ENCODE results near the gene IL27RA.

Gene IL27RA

DNA sequence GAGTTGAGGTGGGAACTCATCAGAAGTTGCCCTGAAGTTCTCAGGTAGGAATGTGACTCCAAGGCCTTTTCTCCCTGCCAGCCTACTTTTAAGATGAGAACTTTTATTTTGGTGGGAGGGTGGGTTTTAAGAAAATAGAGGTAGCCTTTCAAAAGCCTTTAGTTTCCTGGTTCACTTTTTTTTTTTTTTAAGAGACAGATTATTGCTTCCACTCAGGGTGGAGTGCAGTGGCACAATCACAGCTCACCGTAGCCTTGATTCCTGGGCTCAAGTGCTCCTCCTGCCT is 51.1 kb downstream of the IL27RA start:
- H3K9me3 ChIP-seq (ENCODE audit: low read length) = no peaks in the 10 kb centered on the region
- H4K20me1 ChIP-seq (ENCODE audit: insufficient read depth, low read length) = no peaks in the 10 kb centered on the region
- TF ChIP-seq, protein P1, sequence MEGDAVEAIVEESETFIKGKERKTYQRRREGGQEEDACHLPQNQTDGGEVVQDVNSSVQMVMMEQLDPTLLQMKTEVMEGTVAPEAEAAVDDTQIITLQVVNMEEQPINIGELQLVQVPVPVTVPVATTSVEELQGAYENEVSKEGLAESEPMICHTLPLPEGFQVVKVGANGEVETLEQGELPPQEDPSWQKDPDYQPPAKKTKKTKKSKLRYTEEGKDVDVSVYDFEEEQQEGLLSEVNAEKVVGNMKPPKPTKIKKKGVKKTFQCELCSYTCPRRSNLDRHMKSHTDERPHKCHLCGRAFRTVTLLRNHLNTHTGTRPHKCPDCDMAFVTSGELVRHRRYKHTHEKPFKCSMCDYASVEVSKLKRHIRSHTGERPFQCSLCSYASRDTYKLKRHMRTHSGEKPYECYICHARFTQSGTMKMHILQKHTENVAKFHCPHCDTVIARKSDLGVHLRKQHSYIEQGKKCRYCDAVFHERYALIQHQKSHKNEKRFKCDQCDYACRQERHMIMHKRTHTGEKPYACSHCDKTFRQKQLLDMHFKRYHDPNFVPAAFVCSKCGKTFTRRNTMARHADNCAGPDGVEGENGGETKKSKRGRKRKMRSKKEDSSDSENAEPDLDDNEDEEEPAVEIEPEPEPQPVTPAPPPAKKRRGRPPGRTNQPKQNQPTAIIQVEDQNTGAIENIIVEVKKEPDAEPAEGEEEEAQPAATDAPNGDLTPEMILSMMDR (IDR thresholded peaks at IDR 0.05; ENCODE audit: low read length) = no peak
- no peak for TF ChIP-seq EZH2 (IDR thresholded peaks at IDR 0.05; ENCODE audit: borderline replicate concordance, low read length)
- no peaks in the 10 kb centered on the region for H3F3A ChIP-seq (ENCODE audit: insufficient read depth, low read length)
- H2AFZ ChIP-seq (ENCODE audit: low read length) = no peak overlapping the region
- peaks cover 18% of the 10 kb centered on the region for H3K4me1 ChIP-seq (ENCODE audit: insufficient read depth, low read length, severe bottlenecking)
- H3K9ac ChIP-seq (ENCODE audit: low read length) = no peak overlapping the region
- no peak overlapping the region for H3K4me3 ChIP-seq (ENCODE audit: low read depth, low read length, poor library complexity, severe bottlenecking)
- H3K27me3 ChIP-seq (ENCODE audit: insufficient read depth, low read length) = no peaks in the 10 kb centered on the region
- H3K9me2 ChIP-seq (ENCODE audit: low read depth, low read length) = no peaks in the 10 kb centered on the region
- peaks cover 9% of the 10 kb centered on the region; the same call in 1 of the 2 replicates for H3K36me3 ChIP-seq (ENCODE audit: insufficient read depth, low read length)
- H3K4me2 ChIP-seq (ENCODE audit: low read length) = no peak overlapping the region
- H3K79me2 ChIP-seq (ENCODE audit: insufficient read depth, low read length) = no peaks in the 10 kb centered on the region
- no peak overlapping the region for H3K27ac ChIP-seq (ENCODE audit: low read depth, low read length, poor library complexity, severe bottlenecking)

DNA sequence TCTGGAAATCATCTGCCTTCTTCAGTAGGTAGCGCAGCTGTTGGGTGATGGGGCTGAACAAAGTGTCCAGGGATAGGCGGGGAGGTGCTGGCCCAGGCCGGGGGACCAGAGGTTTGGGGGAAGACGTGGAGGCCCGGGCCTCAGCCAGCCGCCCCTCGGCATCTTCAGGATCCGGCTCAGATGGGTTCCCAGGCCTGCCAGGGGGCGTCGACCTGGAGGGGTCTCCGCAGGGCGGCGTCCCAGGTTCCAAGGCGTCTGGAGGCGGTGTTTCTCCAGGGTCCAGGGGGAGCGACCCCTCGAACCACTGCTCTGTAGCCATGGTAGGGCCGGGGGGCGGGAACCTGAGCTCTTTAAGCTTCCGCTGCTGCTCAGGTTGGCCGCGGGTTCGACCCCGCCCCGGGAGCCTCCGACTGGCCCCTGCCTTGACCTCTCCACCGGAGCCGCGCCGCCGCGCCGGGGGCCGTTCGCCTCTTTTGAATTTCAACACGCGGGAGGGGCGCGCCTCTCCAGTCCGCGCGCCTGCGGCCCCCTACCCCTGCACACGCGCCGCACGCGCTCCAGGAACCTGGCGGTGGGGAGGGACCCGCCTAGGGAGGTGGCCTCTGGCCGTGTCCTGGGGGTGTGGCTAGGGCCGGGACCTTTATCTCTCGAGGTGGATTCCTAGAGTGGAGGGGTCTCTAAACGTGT is 53.9 kb downstream of the IL27RA start, which contains the start of gene C19orf67:
Gene C19orf67, minus strand, starts transcription at position 475 of the 687 bp plus-strand sequence. Its CDS starts 156 bp downstream, at position 319.
- no peak for TF ChIP-seq EZH2 (IDR thresholded peaks at IDR 0.05; ENCODE audit: borderline replicate concordance, low read length)
- TF ChIP-seq, protein P1 (IDR thresholded peaks at IDR 0.05; ENCODE audit: low read length) = no peak
- Histone ChIP-seq H4K20me1 (ENCODE audit: insufficient read depth, low read length) (no peaks in the 10 kb centered on the region), H3K9me2 (ENCODE audit: low read depth, low read length) (no peaks in the 10 kb centered on the region), H3F3A (ENCODE audit: insufficient read depth, low read length) (no peaks in the 10 kb centered on the region), H3K36me3 (ENCODE audit: insufficient read depth, low read length) (peaks cover 23% of the 10 kb centered on the region), H3K9me3 (ENCODE audit: low read length) (no peaks in the 10 kb centered on the region), H3K4me1 (ENCODE audit: insufficient read depth, low read length, severe bottlenecking) (peaks cover 20% of the 10 kb centered on the region), H3K27ac (ENCODE audit: low read depth, low read length, poor library complexity, severe bottlenecking) (no peak within 1 kb of the TSS), H3K79me2 (ENCODE audit: insufficient read depth, low read length) (no peaks in the 10 kb centered on the region), H3K4me2 (ENCODE audit: low read length) (no peak within 1 kb of the TSS), H2AFZ (ENCODE audit: low read length) (no peak within 1 kb of the TSS), H3K4me3 (ENCODE audit: low read depth, low read length, poor library complexity, severe bottlenecking) (no peak within 1 kb of the TSS), H3K27me3 (ENCODE audit: insufficient read depth, low read length) (no peaks in the 10 kb centered on the region), H3K9ac (ENCODE audit: low read length) (no peak within 1 kb of the TSS)

DNA sequence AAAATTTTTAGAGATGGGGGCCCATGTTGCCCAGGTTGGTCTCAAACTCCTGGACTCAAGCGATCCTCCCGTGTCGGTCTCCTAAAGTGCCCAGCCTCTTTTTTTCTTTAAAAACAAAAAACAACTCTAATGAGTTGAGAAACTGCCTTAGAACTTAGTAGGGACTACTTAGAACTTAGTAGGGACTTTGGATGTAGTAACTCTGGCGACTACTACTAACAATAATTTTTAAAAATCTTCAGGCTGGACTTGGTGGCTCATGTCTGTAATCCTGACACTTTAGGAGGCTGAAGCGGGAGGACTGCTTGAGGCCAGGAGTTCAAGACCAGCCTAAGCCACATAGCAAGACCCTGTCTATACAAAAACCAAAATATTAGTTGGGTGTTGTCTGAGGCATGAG is 54.5 kb downstream of the IL27RA start:
- no peaks in the 10 kb centered on the region for H4K20me1 ChIP-seq (ENCODE audit: insufficient read depth, low read length)
- H3K27me3 ChIP-seq (ENCODE audit: insufficient read depth, low read length) = no peaks in the 10 kb centered on the region
- no peaks in the 10 kb centered on the region for H3K79me2 ChIP-seq (ENCODE audit: insufficient read depth, low read length)
- no peaks in the 10 kb centered on the region for H3F3A ChIP-seq (ENCODE audit: insufficient read depth, low read length)
- H3K9me2 ChIP-seq (ENCODE audit: low read depth, low read length) = no peaks in the 10 kb centered on the region
- no peak for TF ChIP-seq EZH2 (IDR thresholded peaks at IDR 0.05; ENCODE audit: borderline replicate concordance, low read length)
- TF ChIP-seq, protein P1 (IDR thresholded peaks at IDR 0.05; ENCODE audit: low read length) = no peak
- peaks cover 16% of the 10 kb centered on the region for H3K4me1 ChIP-seq (ENCODE audit: insufficient read depth, low read length, severe bottlenecking)
- peaks cover 23% of the 10 kb centered on the region for H3K36me3 ChIP-seq (ENCODE audit: insufficient read depth, low read length)
- no peaks in the 10 kb centered on the region for H3K9me3 ChIP-seq (ENCODE audit: low read length)
- H3K4me3 ChIP-seq (ENCODE audit: low read depth, low read length, poor library complexity, severe bottlenecking) = no peak overlapping the region
- H2AFZ ChIP-seq (ENCODE audit: low read length) = no peak overlapping the region
- no peak overlapping the region for H3K9ac ChIP-seq (ENCODE audit: low read length)
- H3K4me2 ChIP-seq (ENCODE audit: low read length) = no peak overlapping the region
- no peak overlapping the region for H3K27ac ChIP-seq (ENCODE audit: low read depth, low read length, poor library complexity, severe bottlenecking)
